ENCODE data around the gene CKB. TPM values are rescaled to one million over a fixed set of nuclear protein-coding genes. Genes with fewer than 3 reads are reported as not detected.
A peak's percentile ranks its signal among the peaks of the same experiment; 100 is the strongest.

Gene CKB
- polyA plus RNA-seq, 2 of the 4 experiments (the other 2 are of a cell fraction), result 52.3 to 79.8 TPM

DNA sequence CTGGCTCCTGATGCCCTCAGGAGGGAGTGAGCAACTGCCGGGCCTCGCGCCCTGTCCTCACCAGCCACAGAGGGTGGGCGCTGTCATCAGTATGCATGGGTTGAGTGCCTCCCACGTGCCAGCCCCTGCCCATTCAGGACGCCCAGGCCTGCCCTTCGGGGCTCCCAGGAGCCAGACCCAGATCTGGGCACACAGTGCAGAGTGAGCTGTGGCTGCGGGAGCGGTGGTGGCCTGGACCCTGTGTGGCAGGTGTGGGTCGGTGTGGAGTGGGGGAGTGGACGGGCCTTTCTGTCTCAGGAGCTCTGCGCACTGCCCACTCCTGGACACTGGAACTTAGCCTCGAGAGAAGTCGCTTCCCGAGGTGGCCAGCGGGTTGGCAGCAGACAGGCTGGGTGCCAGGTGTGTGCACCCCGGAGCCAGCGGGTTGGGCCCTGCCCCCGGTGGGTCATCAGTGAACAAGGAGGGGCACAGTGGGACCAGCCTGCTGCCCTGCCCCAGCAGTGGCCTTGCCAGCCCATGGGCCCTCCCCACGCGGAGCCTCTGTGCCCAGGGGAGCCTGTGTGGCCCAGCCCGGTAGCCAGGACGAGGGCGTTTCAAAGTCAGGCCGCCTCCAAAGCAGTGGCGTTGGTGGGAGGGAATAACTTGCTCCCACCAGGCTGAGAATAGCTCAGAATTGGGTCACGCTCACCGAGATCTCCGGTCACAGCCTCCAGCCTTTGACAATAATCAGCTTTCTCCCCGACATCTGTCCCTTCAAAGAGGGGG is 15.8 kb upstream of the CKB start (continued):
- TF ChIP-seq, protein P1, sequence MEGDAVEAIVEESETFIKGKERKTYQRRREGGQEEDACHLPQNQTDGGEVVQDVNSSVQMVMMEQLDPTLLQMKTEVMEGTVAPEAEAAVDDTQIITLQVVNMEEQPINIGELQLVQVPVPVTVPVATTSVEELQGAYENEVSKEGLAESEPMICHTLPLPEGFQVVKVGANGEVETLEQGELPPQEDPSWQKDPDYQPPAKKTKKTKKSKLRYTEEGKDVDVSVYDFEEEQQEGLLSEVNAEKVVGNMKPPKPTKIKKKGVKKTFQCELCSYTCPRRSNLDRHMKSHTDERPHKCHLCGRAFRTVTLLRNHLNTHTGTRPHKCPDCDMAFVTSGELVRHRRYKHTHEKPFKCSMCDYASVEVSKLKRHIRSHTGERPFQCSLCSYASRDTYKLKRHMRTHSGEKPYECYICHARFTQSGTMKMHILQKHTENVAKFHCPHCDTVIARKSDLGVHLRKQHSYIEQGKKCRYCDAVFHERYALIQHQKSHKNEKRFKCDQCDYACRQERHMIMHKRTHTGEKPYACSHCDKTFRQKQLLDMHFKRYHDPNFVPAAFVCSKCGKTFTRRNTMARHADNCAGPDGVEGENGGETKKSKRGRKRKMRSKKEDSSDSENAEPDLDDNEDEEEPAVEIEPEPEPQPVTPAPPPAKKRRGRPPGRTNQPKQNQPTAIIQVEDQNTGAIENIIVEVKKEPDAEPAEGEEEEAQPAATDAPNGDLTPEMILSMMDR (IDR thresholded peaks at IDR 0.05), result no peak
- TF ChIP-seq, protein P2, sequence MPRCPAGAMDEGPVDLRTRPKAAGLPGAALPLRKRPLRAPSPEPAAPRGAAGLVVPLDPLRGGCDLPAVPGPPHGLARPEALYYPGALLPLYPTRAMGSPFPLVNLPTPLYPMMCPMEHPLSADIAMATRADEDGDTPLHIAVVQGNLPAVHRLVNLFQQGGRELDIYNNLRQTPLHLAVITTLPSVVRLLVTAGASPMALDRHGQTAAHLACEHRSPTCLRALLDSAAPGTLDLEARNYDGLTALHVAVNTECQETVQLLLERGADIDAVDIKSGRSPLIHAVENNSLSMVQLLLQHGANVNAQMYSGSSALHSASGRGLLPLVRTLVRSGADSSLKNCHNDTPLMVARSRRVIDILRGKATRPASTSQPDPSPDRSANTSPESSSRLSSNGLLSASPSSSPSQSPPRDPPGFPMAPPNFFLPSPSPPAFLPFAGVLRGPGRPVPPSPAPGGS (IDR thresholded peaks at IDR 0.05), result no peak
- TF ChIP-seq POLR2A (IDR thresholded peaks at IDR 0.05; ENCODE audit: low read length) (no peak), TP53 (CRISPR knock-in tag; IDR thresholded peaks at IDR 0.05) (no peak)

DNA sequence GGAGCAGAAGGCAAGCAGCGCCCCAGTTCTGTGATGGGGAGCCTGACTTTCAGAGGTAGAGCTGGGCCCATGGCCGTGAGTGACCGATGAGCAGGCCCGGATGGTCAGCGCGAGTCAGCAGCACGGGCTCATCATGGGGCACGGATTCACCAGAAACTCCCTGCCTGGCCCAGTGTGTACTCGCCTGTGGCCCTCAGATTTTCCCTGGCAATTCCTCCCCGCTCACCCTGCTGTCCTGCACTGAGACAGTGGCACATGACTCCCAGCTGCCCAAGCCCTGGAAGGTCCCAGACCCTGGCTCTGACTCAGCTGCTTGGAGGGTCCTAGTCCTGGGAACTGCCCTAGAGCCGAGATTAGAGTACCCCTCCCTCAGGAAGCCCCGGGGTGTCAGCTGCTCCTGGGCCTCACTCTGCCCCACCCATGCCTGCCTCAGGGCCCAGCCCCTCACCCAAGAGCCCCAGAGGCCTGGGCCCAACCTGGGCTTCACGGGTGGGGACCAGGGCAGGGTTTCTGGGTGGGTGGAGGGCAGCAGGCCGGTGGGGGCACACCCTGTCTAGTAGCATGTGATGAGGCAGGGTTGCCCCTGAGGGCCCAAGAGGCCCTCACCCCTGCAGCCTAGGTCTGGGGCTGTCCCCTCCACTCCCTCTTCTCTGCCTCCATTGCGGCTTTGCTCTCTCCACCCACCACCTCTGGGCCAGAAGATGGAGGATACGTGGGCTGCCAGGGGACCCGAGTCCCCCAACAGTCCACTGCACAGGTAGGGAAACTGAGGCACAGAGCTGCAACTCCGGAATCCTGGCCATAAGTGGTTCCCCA is 14.8 kb upstream of the CKB start:
- WGBS (ENCODE audit: missing lambda C conversion rate), result 65% methylated on average over 15 of the region's 18 CpGs
- Histone ChIP-seq H3K27ac (peak overlapping the region in 1 of 2 experiments; percentile 50; a peak in 1 of 6 replicates), H3K4me3 (no peak overlapping the region), H3K4me2 (no peak overlapping the region), H3K9me3 (no peaks in the 10 kb centered on the region), H3K4me1 (peaks cover 27% of the 10 kb centered on the region)
- no peak for TF ChIP-seq ZSCAN20 (CRISPR knock-in tag; IDR thresholded peaks at IDR 0.05)
- no peak for TF ChIP-seq MAFK (IDR thresholded peaks at IDR 0.05; ENCODE audit: partially characterized antibody)
- no peak for TF ChIP-seq HOXA7 (CRISPR knock-in tag; IDR thresholded peaks at IDR 0.05)
- no peak for TF ChIP-seq CBX2 (IDR thresholded peaks at IDR 0.05; ENCODE audit: borderline replicate concordance, low read depth)
- TF ChIP-seq HDAC2 (IDR thresholded peaks at IDR 0.05), result no peak
- TF ChIP-seq RCOR1 (IDR thresholded peaks at IDR 0.05; ENCODE audit: low read depth, low read length), result no peak
- TF ChIP-seq, protein P3, sequence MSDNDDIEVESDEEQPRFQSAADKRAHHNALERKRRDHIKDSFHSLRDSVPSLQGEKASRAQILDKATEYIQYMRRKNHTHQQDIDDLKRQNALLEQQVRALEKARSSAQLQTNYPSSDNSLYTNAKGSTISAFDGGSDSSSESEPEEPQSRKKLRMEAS (IDR thresholded peaks at IDR 0.05), result no peak
- ChIA-PET CTCF (interaction anchor here (2.4 to 28.8 kb wide), 3 partner anchors 7 to 20 kb away, joined by 6 to 489 read pairs (median 184); partner anchors contain the start of gene CKB), POLR2A (interaction anchor here (1.9 kb wide), 1 partner anchor 9 kb away, joined by 6 read pairs; the partner anchor contains the start of gene TRMT61A)
- FAIRE-seq (no peak), ATAC-seq (peak in 1 of 2 experiments; percentile 2; a peak in 1 of 6 replicates), DNase-seq (ENCODE audit: low read depth in 1 of 2, low spot score in 1 of 2) (no peak)

DNA sequence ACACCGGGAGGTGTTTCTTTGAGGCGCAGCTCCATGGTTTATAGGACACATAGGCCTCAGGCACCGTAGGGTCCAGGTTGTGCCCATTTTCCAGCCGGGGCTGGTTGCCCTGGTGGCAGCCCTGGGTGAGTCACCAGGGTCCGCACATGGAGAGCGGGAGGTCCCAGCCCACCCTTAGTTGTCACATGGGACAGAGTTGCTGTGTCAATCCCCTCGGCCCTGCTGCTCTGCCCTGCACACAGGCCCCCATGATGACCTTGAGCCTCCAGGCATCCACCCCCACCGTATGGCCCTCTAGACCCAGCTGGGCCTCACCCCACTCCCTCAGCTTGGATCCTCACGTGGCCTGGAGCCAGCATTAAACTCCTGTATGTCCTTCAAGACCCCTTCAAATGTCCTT is 14.1 kb upstream of the CKB start:
- H3K9me3 ChIP-seq, result no peaks in the 10 kb centered on the region
- ATAC-seq (0 out of 6 replicates have a peak, but pooled peaks of 1 of the 2 experiments have one; percentile 16), DNase-seq (ENCODE audit: low read depth in 1 of 2, low spot score in 1 of 2) (no peak), FAIRE-seq (no peak)
- ChIA-PET CTCF (interaction anchor here (2.4 to 28.8 kb wide), 3 partner anchors 8 to 21 kb away, joined by 6 to 489 read pairs (median 184); partner anchors contain the start of gene CKB), POLR2A (no interaction called here)
- TF ChIP-seq JUNB (IDR thresholded peaks at IDR 0.05), result no peak
- no peak for TF ChIP-seq TFCP2L1 (CRISPR knock-in tag; IDR thresholded peaks at IDR 0.05)
- no peak for TF ChIP-seq ZSCAN20 (CRISPR knock-in tag; IDR thresholded peaks at IDR 0.05)
- TF ChIP-seq EP300 (IDR thresholded peaks at IDR 0.05), result no peak
- TF ChIP-seq EHMT2 (IDR thresholded peaks at IDR 0.05; ENCODE audit: low read depth), result no peak
- TF ChIP-seq FOSB (CRISPR knock-in tag; IDR thresholded peaks at IDR 0.05), result no peak
- TF ChIP-seq CEBPB (IDR thresholded peaks at IDR 0.05), result no peak
- TF ChIP-seq JUN (IDR thresholded peaks at IDR 0.05), result no peak
- TF ChIP-seq, protein P4, sequence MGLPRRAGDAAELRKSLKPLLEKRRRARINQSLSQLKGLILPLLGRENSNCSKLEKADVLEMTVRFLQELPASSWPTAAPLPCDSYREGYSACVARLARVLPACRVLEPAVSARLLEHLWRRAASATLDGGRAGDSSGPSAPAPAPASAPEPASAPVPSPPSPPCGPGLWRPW (IDR thresholded peaks at IDR 0.05), result no peak
- TF ChIP-seq RFX5 (IDR thresholded peaks at IDR 0.05), result no peak
- no peak for TF ChIP-seq POLR2A (IDR thresholded peaks at IDR 0.05; ENCODE audit: low read length)
- TF ChIP-seq KDM5A (IDR thresholded peaks at IDR 0.05), result no peak
- TF ChIP-seq HDAC2 (IDR thresholded peaks at IDR 0.05), result no peak
- TF ChIP-seq KDM1A (IDR thresholded peaks at IDR 0.05; ENCODE audit: low read depth), result no peak
- TF ChIP-seq NR3C1 (IDR thresholded peaks at IDR 0.05), result no peak
- no peak for TF ChIP-seq SREBF2 (IDR thresholded peaks at IDR 0.05)
- no peak for TF ChIP-seq HEYL (CRISPR knock-in tag; IDR thresholded peaks at IDR 0.05)
- TF ChIP-seq, protein P1 (IDR thresholded peaks at IDR 0.05), result no peak
- TF ChIP-seq ZNF302 (CRISPR knock-in tag; IDR thresholded peaks at IDR 0.05), result no peak
- no peak for TF ChIP-seq ESRRA (IDR thresholded peaks at IDR 0.05; ENCODE audit: borderline replicate concordance, low read length)
- no peak overlapping the region for H3K4me3 ChIP-seq
- 80% methylated on average over 9 of the region's 9 CpGs for whole genome bisulfite sequencing (ENCODE audit: missing lambda C conversion rate)
- H3K27ac ChIP-seq, result no peak overlapping the region
- H3K4me1 ChIP-seq, result peaks cover 21% of the 10 kb centered on the region
- no peak overlapping the region for H3K4me2 ChIP-seq

All from A549 (cell line).